ENCODE measurements around the gene ARGFX. TPM values are rescaled to one million over a fixed set of nuclear protein-coding genes. Genes with fewer than 3 reads are reported as not detected.
"Not testable (repeated sequence)": the region's sequence is repeated elsewhere in the genome, so short reads cannot be mapped to it uniquely, and the experiment has no call there.

The ARGFX gene
- total RNA-seq, 1 donor from 2014 or later: not detected

GRCh38 chr3:121598564-121598963, 30.8 kb downstream of the ARGFX start:
- Mint-ChIP-seq H3K27ac (ENCODE audit: unreplicated experiment) (no peak overlapping the region), H3K36me3 (ENCODE audit: unreplicated experiment) (no peaks in the 10 kb centered on the region), H3K4me1 (ENCODE audit: low read depth, unreplicated experiment) (peaks cover 1% of the 10 kb centered on the region), H3K27me3 (ENCODE audit: unreplicated experiment) (no peaks in the 10 kb centered on the region), H3K4me3 (ENCODE audit: unreplicated experiment) (no peak overlapping the region), H3K9me3 (ENCODE audit: unreplicated experiment) (peaks cover 2% of the 10 kb centered on the region)
- TF ChIP-seq CTCF (IDR thresholded peaks at IDR 0.05; ENCODE audit: partially characterized antibody, unreplicated experiment): no peak
- no peak for DNase-seq

DNA sequence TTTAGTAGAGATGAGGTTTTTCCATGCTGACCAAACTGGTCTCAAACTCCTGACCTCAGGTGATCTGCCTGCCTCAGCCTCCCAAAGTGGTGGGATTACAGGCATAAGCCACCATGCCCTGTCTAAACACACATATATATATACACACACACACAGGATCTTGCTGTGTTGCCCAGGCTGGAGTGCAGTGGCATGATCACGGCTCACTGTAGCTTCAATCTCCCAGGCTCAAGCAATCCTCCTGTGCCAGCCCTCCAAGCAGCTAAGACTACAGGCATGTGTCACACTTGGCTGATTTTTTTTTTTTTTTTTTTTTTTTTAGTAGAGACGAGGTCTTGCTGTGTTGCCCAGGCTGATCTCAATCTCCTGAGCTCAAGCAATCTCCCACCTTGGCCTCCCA, 32.2 kb downstream of the ARGFX start:
- not testable (repeated sequence) for H3K9me3 Mint-ChIP-seq (ENCODE audit: unreplicated experiment); H3K36me3 Mint-ChIP-seq (ENCODE audit: unreplicated experiment); DNase-seq; H3K4me1 Mint-ChIP-seq (ENCODE audit: low read depth, unreplicated experiment); H3K27ac Mint-ChIP-seq (ENCODE audit: unreplicated experiment); H3K27me3 Mint-ChIP-seq (ENCODE audit: unreplicated experiment); H3K4me3 Mint-ChIP-seq (ENCODE audit: unreplicated experiment)

- Mint-ChIP-seq H3K27me3 (ENCODE audit: unreplicated experiment) (no peaks in the 10 kb centered on the region), H3K36me3 (ENCODE audit: unreplicated experiment) (no peaks in the 10 kb centered on the region), H3K4me1 (ENCODE audit: low read depth, unreplicated experiment) (no peaks in the 10 kb centered on the region), H3K9me3 (ENCODE audit: unreplicated experiment) (peaks cover 1% of the 10 kb centered on the region), H3K27ac (ENCODE audit: unreplicated experiment) (no peak overlapping the region), H3K4me3 (ENCODE audit: unreplicated experiment) (no peak overlapping the region)
- no peak for TF ChIP-seq CTCF (IDR thresholded peaks at IDR 0.05; ENCODE audit: partially characterized antibody, unreplicated experiment)
- DNase-seq: no peak
Observed at GRCh38 chr3:121601212-121601812, 33.6 kb downstream of the ARGFX start.

GRCh38 chr3:121604759-121605158, 37.0 kb downstream of the ARGFX start:
- TF ChIP-seq CTCF (IDR thresholded peaks at IDR 0.05; ENCODE audit: partially characterized antibody, unreplicated experiment): no peak
- H3K27me3 Mint-ChIP-seq (ENCODE audit: unreplicated experiment): no peaks in the 10 kb centered on the region
- no peaks in the 10 kb centered on the region for H3K36me3 Mint-ChIP-seq (ENCODE audit: unreplicated experiment)
- DNase-seq: no peak
- H3K4me1 Mint-ChIP-seq (ENCODE audit: low read depth, unreplicated experiment): no peaks in the 10 kb centered on the region
- no peak overlapping the region for H3K4me3 Mint-ChIP-seq (ENCODE audit: unreplicated experiment)
- H3K27ac Mint-ChIP-seq (ENCODE audit: unreplicated experiment): no peak overlapping the region
- peaks cover 1% of the 10 kb centered on the region for H3K9me3 Mint-ChIP-seq (ENCODE audit: unreplicated experiment)

- Mint-ChIP-seq H3K9me3 (ENCODE audit: unreplicated experiment) (peaks cover 1% of the 10 kb centered on the region), H3K4me1 (ENCODE audit: low read depth, unreplicated experiment) (no peaks in the 10 kb centered on the region), H3K4me3 (ENCODE audit: unreplicated experiment) (no peak overlapping the region), H3K27ac (ENCODE audit: unreplicated experiment) (no peak overlapping the region), H3K36me3 (ENCODE audit: unreplicated experiment) (no peaks in the 10 kb centered on the region), H3K27me3 (ENCODE audit: unreplicated experiment) (no peaks in the 10 kb centered on the region)
- no peak for DNase-seq
- TF ChIP-seq CTCF (IDR thresholded peaks at IDR 0.05; ENCODE audit: partially characterized antibody, unreplicated experiment): no peak
Observed at GRCh38 chr3:121606106-121606505, 38.4 kb downstream of the ARGFX start.

Other genes with a start within 250 kb of the ARGFX start
- gene POLQ, start 22.0 kb upstream of the ARGFX start, total RNA-seq (ENCODE audit: unreplicated experiment): 2.4 TPM
- not detected for gene FBXO40, start 25.4 kb downstream of the ARGFX start, total RNA-seq (ENCODE audit: unreplicated experiment)
- not detected for gene HCLS1, start 93.0 kb downstream of the ARGFX start, total RNA-seq (ENCODE audit: unreplicated experiment)
- gene GOLGB1, start 181.8 kb downstream of the ARGFX start, total RNA-seq (ENCODE audit: unreplicated experiment): 40.9 TPM